Upper lobe of right lung (tissue), 1 donor: ENCODE data around the gene PTBP1. TPM values are rescaled to one million over a fixed set of nuclear protein-coding genes. Genes with fewer than 3 reads are reported as not detected.

ENCODE experiments used
- ATAC-seq: fragments of 200-7000 bp; cut with Tn5 transposase; one replicate; pipeline ENCODE4 v1.9.1; 2020; ENCODE audit warnings: mild to moderate bottlenecking, moderate library complexity
- DNase-seq: peaks from one replicate; pipeline ENCODE4 v3.0.0-alpha.2; 2020
- H3K27ac ChIP-seq: fragments of 200-600 bp; one replicate; pipeline ENCODE4 v1.8.0; 2022
- H3K27me3 ChIP-seq: fragments of 200-600 bp; one replicate; pipeline ENCODE4 v1.8.0; 2022; ENCODE audit warnings: mild to moderate bottlenecking
- H3K36me3 ChIP-seq: fragments of 200-600 bp; one replicate; pipeline ENCODE4 v1.8.0; 2022
- H3K4me1 ChIP-seq: fragments of 200-600 bp; one replicate; pipeline ENCODE4 v1.8.0; 2022
- H3K4me3 ChIP-seq: fragments of 200-600 bp; one replicate; pipeline ENCODE4 v1.8.0; 2022; ENCODE audit warnings: mild to moderate bottlenecking
- H3K9me3 ChIP-seq: fragments of 200-600 bp; one replicate; pipeline ENCODE4 v1.8.0; 2022
- intact Hi-C: fragments of 100-400 bp; cut with DNase I; formaldehyde crosslinking; loops from one replicate; pipeline ENCODE4 v1.11.0; 2022
- total RNA-seq: library from RNA; stranded (reverse); fragmentation: NEBNext Ultra II Directional; extraction: Animal tissue kit (Norgen Biotek cat#: 25700); gene quantifications from one replicate; pipeline ENCODE4 v1.2.1, GENCODE V29; 2021
- TF ChIP-seq, protein P1 (sequence below): fragments of 200-600 bp; IDR thresholded peaks from one replicate; pipeline ENCODE4 v1.8.0; 2022; ENCODE audit warnings: antibody characterized with exemption
- donor health status: DM: no; HTN: yes; CAD: no; lungs with severe emphysema.

PTBP1 gene
- total RNA-seq, 1 donor from 2014 or later: 245 TPM

DNA sequence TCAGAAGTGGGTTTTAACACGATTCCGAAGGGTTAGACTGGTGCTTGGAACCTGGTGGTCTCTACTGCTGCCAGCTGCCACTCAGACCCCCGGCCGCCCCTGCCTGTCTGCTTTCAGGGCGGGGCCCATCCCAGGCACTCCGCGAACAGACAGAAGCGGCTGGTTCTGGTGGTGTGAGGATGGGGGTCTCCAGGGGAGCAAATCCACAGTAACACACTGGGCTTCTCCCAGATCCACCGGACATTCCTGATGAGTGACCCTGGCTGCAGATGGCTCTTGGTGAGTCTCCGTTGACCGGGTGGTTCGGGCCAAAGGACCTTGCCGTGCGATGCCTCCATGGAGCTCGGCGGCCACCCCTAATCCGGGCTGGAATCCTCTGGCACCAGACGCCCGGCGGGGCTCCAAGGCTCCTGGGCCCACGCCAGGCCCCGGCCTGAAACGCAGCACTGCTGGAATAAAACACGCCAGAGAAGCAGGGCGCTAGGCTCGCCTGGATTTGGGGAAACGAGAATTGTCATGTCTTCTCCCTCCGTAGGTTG, 2.1 kb upstream of the PTBP1 start:
- TF ChIP-seq, protein P1, sequence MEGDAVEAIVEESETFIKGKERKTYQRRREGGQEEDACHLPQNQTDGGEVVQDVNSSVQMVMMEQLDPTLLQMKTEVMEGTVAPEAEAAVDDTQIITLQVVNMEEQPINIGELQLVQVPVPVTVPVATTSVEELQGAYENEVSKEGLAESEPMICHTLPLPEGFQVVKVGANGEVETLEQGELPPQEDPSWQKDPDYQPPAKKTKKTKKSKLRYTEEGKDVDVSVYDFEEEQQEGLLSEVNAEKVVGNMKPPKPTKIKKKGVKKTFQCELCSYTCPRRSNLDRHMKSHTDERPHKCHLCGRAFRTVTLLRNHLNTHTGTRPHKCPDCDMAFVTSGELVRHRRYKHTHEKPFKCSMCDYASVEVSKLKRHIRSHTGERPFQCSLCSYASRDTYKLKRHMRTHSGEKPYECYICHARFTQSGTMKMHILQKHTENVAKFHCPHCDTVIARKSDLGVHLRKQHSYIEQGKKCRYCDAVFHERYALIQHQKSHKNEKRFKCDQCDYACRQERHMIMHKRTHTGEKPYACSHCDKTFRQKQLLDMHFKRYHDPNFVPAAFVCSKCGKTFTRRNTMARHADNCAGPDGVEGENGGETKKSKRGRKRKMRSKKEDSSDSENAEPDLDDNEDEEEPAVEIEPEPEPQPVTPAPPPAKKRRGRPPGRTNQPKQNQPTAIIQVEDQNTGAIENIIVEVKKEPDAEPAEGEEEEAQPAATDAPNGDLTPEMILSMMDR: no peak
- Histone ChIP-seq H3K4me1 (peaks cover 23% of the 10 kb centered on the region), H3K9me3 (no peaks in the 10 kb centered on the region), H3K27ac (no peak overlapping the region), H3K27me3 (no peaks in the 10 kb centered on the region), H3K36me3 (peaks cover 10% of the 10 kb centered on the region), H3K4me3 (no peak overlapping the region)
- ATAC-seq: no peak
- no peak for DNase-seq
- intact Hi-C loops: no loop called here

DNA sequence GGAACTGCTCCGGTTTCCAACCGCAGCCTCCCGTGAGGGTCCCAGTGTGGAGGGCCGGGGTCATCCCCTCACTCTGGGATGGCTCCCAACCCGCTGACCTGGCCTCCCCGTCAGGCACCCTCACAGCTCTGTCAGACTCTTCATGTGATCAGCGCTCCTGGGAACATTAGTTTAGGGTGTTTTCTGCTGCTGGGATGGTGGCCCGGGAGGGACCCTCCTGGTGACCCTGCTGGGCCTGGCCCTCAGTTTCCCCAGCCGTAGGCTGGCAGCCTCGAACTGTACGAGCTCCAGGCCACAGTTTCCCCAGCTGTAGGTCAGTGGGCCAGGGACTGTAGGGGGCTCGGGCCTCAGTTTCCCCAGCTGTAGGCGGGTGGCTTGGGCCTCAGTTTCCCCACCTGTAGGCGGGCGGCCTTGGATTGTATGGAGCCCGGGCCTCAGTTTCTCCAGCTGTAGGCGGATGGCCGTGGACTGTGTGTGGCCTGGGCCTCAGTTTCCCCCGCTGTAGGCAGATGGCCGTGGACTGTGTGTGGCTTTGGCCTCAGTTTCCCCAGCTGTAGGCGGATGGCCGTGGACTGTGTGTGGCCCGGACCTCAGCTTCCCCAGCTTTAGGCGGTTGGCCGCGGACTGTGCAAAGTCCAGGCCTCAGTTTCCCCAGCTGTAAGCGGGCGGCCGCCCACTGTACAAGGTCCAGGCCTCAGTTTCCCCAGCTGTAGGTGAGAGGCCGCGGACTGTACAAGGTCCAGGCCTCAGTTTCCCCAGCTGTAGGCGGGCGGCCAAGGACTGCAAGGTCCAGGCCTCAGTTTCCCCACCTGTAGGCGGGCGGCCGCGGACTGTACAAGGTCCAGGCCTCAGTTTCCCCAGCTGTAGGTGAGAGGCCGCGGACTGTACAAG, 1.3 kb upstream of the PTBP1 start:
- H3K4me3 ChIP-seq: peak overlapping the region; percentile 86
- no peak for ATAC-seq
- TF ChIP-seq, protein P1: no peak
- no peaks in the 10 kb centered on the region for H3K9me3 ChIP-seq
- no peaks in the 10 kb centered on the region for H3K27me3 ChIP-seq
- H3K27ac ChIP-seq: peak overlapping the region; percentile 85
- no peak for DNase-seq
- intact Hi-C loops: no loop called here
- peaks cover 30% of the 10 kb centered on the region for H3K4me1 ChIP-seq
- H3K36me3 ChIP-seq: peaks cover 18% of the 10 kb centered on the region

DNA sequence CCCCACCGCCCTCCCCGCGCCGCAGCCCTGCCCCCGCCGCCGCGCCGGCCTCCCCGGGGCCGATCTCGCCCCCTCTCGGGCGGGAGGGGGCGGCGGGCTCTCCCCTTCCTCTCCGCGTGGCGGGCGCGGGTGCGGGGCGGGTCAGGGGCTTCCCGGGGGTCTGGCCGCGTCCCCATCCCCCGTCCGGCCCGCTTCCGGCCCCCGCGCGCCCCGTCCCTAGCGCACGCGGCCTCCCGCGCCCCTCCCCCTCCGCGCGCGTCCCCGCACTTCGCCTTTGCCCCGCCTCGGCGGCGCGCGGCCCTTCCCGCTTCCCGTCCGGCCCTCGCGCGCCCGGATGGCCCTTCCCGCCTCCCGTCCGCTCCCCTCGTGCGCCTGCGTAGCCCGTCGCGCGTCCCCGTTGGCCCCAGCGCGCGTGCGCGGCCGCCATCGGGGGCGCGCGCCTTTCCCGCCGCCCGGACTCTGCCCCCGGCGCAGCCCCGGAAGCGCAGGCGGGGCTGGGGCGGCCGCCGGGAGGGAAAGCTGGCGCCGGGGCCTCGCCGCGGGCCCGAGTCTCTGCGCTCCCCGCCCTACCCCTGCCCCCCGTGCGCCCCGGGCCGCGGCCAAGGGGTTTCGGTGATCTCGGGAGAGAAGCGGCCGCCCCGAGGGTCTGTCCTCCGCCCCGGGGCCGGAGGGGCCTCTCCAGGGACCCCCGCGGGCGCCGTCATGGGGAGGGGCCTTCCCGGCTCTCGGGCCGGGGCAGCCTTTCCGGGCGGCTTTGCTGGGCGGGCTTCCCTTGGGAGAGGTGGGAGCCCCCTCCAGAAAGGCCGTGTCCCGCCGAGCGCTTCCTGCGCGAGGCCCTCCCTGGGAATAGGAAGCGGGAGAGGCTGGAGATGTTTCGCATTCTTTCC, 519 bp downstream of the PTBP1 start:
- TF ChIP-seq, protein P1: no peak
- H3K27ac ChIP-seq: peak overlapping the region; percentile 93
- no peaks in the 10 kb centered on the region for H3K9me3 ChIP-seq
- peaks cover 49% of the 10 kb centered on the region for H3K4me1 ChIP-seq
- intact Hi-C loops: no loop called here
- peak overlapping the region; percentile 83 for H3K4me3 ChIP-seq
- no peaks in the 10 kb centered on the region for H3K27me3 ChIP-seq
- DNase-seq (peak; percentile 96), ATAC-seq (peak; percentile 70)
- peaks cover 29% of the 10 kb centered on the region for H3K36me3 ChIP-seq

DNA sequence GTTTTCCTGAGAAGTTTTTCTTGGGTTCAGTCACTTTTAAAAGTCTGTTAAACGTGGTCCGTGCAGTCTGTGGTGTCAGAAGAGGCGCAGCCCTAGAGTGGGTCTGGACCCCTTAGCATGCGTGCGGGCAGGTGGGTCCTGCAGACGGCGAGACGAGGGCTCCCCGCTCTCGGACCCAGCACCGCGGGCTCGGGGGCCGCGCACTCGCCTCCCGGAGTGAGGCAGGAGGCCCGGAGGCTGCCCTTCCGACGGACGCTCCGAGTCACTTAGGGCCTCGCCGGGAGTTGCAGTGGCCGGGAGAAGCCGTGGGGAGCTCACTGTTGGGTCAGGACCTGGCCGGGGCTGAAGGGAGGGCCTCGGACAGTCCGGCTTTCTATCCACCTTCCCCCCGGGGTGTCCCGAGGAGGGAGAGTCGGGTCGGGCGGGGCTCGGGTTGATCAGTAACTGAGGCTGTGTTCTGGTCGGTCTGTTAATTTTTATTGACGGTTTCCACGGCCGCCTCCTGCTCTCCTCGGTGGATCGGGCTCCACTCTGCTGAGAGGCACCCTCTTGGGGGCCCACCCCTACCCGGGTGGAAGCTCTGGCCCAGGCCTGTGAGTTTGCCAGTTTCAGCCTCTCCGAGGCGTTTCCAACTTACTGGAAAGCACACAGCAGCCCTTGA, 1.3 kb downstream of the PTBP1 start:
- ATAC-seq: no peak
- no peaks in the 10 kb centered on the region for H3K9me3 ChIP-seq
- peak overlapping the region; percentile 83 for H3K4me3 ChIP-seq
- H3K27ac ChIP-seq: peak overlapping the region; percentile 85
- no peak for DNase-seq
- H3K36me3 ChIP-seq: peaks cover 37% of the 10 kb centered on the region
- intact Hi-C loops: no loop called here
- H3K4me1 ChIP-seq: peaks cover 55% of the 10 kb centered on the region
- H3K27me3 ChIP-seq: no peaks in the 10 kb centered on the region
- TF ChIP-seq, protein P1: no peak
